Hypothalamus (tissue), 51 donors: ENCODE results near the gene MB.

Experiments used
- DNase-seq, 51 donors: peaks; one replicate each; lab custom pipeline; 2025; lab: John Stamatoyannopoulos, UW

Gene MB

GRCh38 chr22:35619336-35620094, 2.4 kb upstream of the MB start:
- DNase-seq, result no peak

- no peak for DNase-seq
These were observed 1.5 kb upstream of the MB start for GRCh38 chr22:35618427-35619223.

DNA sequence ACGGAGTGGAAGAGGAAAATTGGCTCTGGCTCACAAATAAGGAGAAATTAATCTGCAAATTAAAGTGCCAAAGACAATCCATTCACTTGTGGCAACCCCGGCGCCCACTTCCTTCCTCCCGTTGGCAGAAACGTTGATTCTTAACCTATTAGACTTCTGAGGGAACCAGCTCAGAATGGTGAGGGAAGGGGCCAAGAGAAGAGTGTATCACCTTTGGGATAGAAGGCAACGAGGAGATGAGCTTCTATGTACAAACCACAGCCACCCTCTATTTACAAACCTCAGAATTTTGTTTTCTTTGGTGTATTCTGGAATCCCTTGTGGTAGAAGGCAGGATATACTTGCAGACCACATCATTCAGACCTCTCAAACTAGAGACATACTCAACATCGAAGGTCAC, 1.1 kb downstream of the MB start:
- no peak for DNase-seq

DNA sequence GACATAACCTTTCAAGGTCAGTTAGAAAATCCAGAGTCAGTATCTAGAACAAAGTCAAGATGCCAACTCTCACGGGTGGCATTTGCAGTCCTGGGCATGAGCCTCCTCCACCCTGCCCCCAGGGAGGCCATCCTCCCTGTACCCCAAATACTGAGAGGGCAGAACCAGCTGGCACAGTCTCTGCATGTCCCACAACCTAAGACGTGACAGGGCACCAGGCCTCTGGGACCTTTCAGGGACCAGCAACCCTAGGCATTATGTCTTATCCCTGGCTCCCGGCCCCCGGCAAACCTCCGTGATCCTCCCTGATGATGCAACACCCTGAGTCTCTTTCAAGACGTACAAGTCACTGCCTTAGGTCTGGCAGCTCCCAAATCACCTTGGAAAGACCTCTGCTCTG, 2.0 kb downstream of the MB start:
- no peak for DNase-seq

DNA sequence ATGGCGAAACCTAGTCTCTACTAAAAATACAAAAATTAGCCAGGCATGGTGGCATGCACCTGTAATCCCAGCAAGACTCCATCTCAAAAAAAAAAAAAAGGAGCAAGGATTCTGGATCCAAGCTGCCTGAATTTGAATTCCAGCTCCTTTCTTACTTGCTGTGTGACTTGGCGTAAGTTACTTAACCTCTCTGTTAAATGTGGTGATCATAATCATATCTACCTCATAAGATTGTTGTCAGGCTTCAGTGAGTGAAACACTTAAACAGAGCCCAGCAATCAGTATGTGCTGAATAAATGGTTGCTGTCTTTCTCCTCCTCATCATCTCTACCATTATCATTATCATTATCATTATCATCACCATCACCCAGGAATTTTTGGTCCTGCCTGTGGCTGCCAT, 2.7 kb downstream of the MB start:
- no peak for DNase-seq

GRCh38 chr22:35612903-35613302, 4.2 kb downstream of the MB start:
- DNase-seq, result no peak

DNA sequence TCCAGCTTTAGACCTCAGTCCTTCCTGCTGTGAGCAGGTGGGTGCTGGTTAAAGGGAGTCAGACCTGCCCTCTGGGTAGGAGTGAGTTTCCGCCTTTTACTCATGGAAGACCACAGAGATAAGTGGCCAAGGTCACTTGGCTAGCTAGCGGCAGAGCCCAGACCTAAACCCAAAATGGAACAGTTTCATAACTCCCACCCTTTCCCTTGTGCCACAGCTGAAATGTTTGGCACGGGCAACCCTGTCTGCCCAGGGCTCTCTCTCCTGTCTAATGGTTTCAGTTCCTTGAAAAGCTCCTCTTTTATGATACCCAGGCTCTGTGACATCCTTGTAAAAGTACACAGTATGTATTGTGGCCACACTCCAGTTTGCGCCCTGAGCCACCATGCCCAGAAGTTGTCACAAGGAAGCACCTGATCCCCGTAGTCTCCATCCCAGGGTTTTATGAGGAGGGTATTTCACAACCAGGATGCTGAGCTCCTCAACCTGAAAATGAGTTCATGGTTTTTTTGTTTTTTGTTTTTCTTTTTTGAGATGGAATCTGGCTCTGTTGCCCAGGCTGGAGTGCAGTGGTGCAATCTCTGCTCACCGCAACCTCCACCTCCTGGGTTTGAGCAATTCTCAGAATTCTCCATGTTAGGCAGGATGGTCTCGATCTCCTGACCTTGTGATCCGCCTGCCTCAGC, 5.1 kb downstream of the MB start:
- DNase-seq, result no peak

- DNase-seq, result no peak
These were observed 5.8 kb downstream of the MB start for GRCh38 chr22:35611200-35611890.

DNA sequence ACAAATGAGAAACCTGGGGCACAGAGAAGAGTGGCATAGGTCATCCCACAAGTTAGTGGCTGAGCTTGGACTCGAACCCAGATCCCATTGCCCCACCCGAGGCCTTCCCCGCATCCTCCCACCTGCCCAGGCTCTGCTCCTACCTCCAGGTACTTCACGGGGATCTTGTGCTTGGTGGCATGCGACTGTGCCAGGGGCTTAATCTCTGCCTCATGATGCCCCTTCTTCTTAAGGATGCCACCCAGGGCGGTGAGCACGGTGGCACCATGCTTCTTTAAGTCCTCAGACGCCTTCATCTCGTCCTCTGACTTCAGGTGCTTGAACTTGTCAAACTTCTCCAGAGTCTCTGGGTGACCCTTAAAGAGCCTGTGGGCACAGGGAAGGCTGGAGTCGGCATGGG, 6.4 kb downstream of the MB start:
- no peak for DNase-seq

GRCh38 chr22:35609761-35610160, 7.4 kb downstream of the MB start:
- no peak for DNase-seq

DNA sequence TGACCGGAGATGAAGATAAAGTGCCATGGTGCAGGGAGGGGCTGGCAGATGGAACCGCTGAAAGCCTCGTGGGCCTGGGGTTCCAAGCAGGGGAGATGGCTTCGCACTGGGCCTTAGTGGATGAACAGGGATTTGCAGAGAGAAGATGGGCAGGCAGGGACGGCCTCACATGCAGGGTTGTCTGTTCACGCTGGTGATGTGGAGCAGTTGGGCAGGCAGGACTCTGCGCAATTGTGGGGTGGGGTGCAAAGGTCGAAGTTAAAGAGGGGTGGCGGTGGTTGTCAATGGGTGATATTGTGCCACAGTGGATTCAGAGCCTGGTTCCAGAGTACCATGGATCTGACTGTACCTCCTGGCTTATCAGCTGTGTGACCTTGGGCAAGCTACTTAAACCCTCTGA, 7.9 kb downstream of the MB start:
- DNase-seq, result no peak

- no peak for DNase-seq
These were observed 9.0 kb downstream of the MB start for GRCh38 chr22:35608088-35608487.

- DNase-seq, result no peak
These were observed 10.2 kb downstream of the MB start for GRCh38 chr22:35606916-35607315.

DNA sequence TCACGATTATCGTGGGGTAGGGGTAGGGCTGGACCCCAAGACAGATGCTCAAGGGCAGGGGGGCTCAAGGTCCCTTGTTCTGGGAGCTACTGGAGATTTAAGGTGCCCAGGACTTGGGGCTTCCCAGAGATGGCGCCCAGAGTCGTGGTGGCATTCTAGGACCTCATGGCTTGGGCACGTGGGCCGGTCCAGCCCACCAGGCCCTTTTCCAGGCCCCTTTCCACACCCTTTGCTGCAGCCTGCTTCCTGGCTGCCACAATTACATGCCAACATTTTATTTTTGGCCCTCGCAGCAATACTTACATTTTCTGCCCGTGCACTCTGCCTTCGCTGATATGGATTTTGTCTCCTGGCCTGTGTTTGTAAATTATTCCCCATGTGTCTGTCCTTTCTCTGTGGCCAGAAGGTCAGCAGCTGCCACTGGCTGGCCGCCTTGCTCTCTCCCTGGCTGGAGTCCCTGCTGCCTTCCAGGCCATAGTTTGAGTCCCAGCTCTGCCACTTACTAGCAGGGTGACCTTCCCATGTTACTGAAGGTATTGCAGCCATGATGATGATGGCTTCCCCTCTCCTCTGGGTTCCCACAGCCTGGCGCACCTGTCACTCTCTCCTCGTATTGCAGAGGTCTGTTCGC, 11.2 kb downstream of the MB start:
- peak in 1 of 51 donors; percentile 12 for DNase-seq

- DNase-seq, result no peak
These were observed 11.8 kb downstream of the MB start for GRCh38 chr22:35605369-35605680.

DNA sequence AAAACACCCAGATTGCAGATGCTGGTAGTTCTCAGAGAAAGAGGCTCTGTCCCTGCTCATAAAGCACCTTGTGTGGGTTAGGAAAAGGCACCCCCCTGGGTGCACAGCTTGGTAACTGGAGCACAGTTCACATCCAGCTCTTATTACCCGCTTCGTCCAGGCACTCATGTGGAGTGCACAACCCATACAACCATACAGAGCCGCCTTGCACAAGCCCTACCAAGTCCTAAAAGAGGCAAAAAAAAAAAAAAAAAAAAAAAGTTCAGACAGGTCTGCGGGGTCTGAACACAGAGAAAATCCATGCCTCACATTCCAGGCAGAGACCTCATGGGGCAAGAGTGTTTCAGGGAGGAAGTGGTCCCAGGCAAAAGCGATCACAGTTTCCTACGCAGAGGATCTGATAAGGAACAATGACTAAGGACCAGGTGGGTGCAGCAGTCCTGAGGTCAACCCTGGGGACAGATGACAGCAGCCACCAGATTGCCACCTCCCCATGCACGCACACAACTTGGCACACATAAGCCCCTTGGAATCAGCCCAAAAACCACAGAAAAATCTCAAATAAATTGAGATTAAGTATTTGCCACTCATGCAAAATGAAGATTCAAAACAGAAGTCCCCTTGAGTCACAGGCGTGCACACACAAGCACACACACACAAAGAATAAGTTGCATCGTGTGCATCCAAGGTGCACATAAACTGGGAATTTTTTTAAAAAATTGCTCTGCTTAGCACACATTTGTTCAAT, 12.3 kb downstream of the MB start:
- DNase-seq, result no peak

DNA sequence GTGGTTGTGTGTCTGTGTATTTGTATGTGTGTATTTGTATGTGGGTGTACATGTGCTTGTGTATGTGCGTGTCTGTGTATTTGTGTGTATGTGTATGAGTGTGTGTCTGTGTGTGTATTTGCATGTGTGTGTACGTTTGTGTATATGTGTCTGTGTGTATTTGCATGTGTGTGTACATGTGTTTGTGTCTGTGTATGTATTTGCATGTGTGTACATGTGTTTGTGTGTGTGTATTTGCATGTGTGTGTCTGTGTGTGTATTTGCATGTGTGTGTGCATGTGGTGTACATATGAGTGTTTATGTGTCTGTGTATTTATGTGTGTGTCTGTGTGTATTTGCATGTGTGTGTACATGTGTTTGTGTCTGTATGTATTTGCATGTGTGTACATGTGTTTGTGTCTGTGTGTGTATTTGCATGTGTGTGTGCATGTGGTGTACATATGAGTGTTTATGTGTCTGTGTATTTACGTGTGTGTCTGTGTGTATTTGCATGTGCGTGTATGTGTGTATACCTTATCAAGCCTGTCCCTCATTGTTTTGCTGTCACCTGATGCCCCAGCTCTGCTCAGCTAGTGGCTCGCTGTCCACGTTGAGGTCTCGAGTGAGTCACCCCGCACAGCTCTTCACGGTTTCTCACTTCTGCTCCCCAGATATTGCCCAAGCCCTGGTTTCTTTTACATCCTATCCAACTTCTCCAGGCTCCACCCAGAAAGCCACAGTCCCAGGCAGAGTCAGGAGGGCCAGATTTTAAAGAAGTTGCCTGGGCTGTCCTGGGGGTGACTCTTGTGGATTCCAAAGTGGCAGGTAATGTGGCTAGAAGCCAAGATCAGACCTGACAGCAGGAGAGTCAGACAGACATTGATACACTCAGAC, 15.2 kb downstream of the MB start:
- DNase-seq, result peak in 1 of 51 donors; percentile 11

DNA sequence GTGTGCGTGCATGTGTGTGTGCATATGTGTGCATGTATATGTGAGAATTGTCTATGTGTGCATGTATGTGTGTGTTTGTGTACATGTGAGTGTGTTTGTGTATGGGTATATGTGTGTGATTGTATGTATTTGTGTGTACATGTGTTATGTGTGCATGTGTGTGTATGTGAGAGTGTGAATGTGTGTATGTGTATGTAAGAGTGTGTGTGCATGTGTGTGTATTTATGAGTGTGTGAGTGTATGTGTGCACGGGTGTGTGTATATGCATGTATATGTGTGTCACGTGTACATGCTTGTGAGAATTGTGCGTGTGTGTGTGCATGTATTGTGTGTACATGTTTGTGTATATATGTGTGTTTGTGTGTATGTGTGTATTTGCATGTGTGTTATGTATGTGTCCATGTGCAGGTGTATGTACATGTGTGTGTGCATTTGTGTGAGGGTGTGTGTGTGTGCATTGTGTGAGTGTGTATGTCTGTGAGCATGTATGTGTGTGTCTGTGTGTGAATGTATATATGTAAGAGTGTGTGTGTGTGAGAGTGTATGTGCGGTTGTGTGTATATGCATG, 16.0 kb downstream of the MB start:
- DNase-seq, result no peak

DNA sequence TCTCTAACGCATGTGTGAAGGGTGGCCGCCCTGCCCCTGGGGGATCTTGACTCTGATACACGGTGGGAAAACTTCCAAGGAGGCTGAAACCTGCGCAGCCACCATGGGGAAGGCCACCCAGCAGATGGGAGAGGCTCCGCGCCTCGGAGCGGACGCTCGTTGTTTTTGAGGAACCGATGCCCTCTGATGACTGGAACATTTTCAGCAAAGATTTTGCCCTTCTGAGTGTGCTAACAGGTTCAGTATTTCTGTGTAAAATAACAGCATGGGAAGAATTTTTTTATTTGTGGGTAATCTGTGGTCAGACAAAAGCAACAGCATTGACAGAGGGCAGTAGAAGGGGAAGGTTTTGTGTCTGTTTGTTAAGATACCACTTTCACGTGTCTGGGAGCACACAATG, 16.7 kb downstream of the MB start:
- no peak for DNase-seq
